Measurements from ENCODE around the gene EIF2D.
A peak's percentile ranks its signal among the peaks of the same experiment; 100 is the strongest.

EIF2D gene

GRCh38 chr1:206544562-206545257 is 67.6 kb downstream of the EIF2D start:
- in situ Hi-C loops (cut with MboI; ENCODE audit: low pct_unique_long_range_greater_than_20kb, low sequenced_read_pairs, unreplicated experiment) = loop anchor here (5.0 kb wide), 1 partner anchor 38 kb away; no protein-coding TSS in a partner anchor
- TF ChIP-seq CTCF (IDR thresholded peaks at IDR 0.05; ENCODE audit: extremely low read depth, insufficient read depth, missing control alignments) = peak; percentile 89
- peak; percentile 81 for DNase-seq (ENCODE audit: low spot score)

Data from GM13977 (cell line).